DND-41 (cell line): ENCODE data around the gene PITX1.

Experiments used
- EZH2 ChIP-seq: IDR thresholded peaks from 3 replicates; pipeline ENCODE4 v1.6.1; 2012; ENCODE audit warnings: borderline replicate concordance, low read depth, mild to moderate bottlenecking, moderate library complexity, low read length, inconsistent platforms; ENCODE audit not compliant: severe bottlenecking
- TF ChIP-seq, protein P1 (sequence below): IDR thresholded peaks from 2 replicates; pipeline ENCODE4 v1.5.1; 2012; ENCODE audit warnings: borderline replicate concordance, low read length, moderate library complexity, mild to moderate bottlenecking; ENCODE audit not compliant: poor library complexity, severe bottlenecking; ENCODE audit errors: extremely low read depth

DNA sequence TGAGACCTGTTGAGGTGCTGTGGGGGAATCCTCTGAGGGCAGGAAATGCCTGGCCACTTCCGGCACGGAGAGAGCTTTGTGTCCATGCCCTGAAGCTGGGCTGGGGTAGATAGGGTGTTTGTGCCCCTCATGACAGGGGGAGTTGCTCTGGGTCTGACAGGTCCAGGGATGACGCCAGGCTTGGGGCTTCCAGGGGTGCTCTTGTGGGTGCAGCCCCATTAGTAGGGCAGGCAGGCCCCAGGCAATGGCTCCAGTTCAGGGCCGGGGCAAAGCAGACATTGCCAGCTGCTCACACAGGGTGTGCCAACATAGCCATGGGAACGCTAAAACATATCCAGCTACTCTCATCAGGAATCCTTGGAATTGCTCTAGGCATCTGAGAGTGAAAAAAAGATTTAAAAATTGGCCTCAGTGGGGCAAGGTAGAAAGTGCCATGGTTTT is 21.1 kb downstream of the PITX1 start:
- TF ChIP-seq EZH2, result no peak
- TF ChIP-seq, protein P1, sequence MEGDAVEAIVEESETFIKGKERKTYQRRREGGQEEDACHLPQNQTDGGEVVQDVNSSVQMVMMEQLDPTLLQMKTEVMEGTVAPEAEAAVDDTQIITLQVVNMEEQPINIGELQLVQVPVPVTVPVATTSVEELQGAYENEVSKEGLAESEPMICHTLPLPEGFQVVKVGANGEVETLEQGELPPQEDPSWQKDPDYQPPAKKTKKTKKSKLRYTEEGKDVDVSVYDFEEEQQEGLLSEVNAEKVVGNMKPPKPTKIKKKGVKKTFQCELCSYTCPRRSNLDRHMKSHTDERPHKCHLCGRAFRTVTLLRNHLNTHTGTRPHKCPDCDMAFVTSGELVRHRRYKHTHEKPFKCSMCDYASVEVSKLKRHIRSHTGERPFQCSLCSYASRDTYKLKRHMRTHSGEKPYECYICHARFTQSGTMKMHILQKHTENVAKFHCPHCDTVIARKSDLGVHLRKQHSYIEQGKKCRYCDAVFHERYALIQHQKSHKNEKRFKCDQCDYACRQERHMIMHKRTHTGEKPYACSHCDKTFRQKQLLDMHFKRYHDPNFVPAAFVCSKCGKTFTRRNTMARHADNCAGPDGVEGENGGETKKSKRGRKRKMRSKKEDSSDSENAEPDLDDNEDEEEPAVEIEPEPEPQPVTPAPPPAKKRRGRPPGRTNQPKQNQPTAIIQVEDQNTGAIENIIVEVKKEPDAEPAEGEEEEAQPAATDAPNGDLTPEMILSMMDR, result no peak
